Measurements from ENCODE around the gene OTOGL.

The OTOGL gene

DNA sequence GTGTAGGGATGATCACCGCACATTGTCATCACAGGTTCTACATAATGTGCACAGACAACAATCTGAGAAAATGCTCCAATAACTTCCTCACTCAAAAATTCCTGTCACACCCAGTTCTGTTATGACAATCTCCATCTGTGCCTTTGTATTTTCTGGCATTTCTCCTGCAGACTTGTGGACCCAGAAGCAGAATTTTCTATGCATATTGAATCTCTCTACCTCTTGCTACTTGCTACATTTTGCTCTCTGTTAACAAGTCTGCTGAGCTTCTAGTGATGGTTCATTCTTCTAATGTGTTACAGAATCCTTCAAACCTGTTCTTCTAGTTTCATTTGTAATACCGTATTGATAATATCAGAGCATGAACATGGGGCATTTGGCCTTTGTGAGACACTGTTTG is 216.9 kb downstream of the OTOGL start:
- H3K79me2 ChIP-seq (ENCODE audit: low read length), result no peaks in the 10 kb centered on the region
- H3K9me3 ChIP-seq (replicated peaks; ENCODE audit: insufficient read depth, low read length), result no peaks in the 10 kb centered on the region
- no peaks in the 10 kb centered on the region for H4K20me1 ChIP-seq (ENCODE audit: insufficient read depth, low read length)
- no peak for DNase-seq
- H3K36me3 ChIP-seq (replicated peaks; ENCODE audit: insufficient read depth, low read length), result no peaks in the 10 kb centered on the region
- H3K27ac ChIP-seq (ENCODE audit: low read length), result no peak overlapping the region
- H3K9me2 ChIP-seq (replicated peaks; ENCODE audit: insufficient read depth, low read length), result no peaks in the 10 kb centered on the region
- TF ChIP-seq CTCF (IDR thresholded peaks at IDR 0.05; ENCODE audit: low read length), result no peak
- TF ChIP-seq EZH2phosphoT487 (IDR thresholded peaks at IDR 0.05; ENCODE audit: low read length), result no peak
- no peak for TF ChIP-seq EZH2 (optimal IDR thresholded peaks at IDR 0.05; ENCODE audit: low read depth, low read length)
- no peak overlapping the region for H3K4me2 ChIP-seq (ENCODE audit: low read depth, low read length)
- H3K27me3 ChIP-seq (replicated peaks; ENCODE audit: insufficient read depth, low read length), result no peaks in the 10 kb centered on the region
- H3K4me3 ChIP-seq (ENCODE audit: low read length), result no peak overlapping the region
- H3F3A ChIP-seq (ENCODE audit: insufficient read depth, low read length), result no peaks in the 10 kb centered on the region
- H3K9ac ChIP-seq (ENCODE audit: low read length), result no peak overlapping the region
- H2AFZ ChIP-seq (ENCODE audit: low read length), result no peak overlapping the region
- H3K4me1 ChIP-seq (ENCODE audit: low read length), result no peaks in the 10 kb centered on the region

DNA sequence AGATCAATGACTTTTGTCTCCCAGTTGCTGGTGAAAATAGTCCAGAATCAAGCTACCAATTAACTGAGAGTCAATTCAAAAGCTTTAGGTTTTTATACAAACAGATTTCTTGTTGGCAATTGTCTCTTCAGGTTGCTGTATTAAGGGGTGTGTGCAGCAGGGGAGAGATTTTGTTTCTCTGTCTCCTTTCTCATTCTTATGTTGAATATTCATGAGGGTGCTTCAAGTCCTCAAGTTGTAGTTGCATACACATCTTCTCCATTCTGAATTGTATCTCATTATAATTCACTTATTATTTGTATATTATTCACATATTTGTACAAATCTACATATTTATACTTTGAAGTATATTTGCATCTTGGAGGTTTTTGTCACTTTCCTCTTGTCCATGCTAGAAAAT is 218.0 kb downstream of the OTOGL start:
- no peaks in the 10 kb centered on the region for H3K27me3 ChIP-seq (replicated peaks; ENCODE audit: insufficient read depth, low read length)
- no peaks in the 10 kb centered on the region for H3K4me1 ChIP-seq (ENCODE audit: low read length)
- H3K4me3 ChIP-seq (ENCODE audit: low read length), result no peak overlapping the region
- no peaks in the 10 kb centered on the region for H3K36me3 ChIP-seq (replicated peaks; ENCODE audit: insufficient read depth, low read length)
- no peak overlapping the region for H3K4me2 ChIP-seq (ENCODE audit: low read depth, low read length)
- no peaks in the 10 kb centered on the region for H3F3A ChIP-seq (ENCODE audit: insufficient read depth, low read length)
- DNase-seq, result no peak
- no peaks in the 10 kb centered on the region for H3K79me2 ChIP-seq (ENCODE audit: low read length)
- no peak overlapping the region for H2AFZ ChIP-seq (ENCODE audit: low read length)
- no peaks in the 10 kb centered on the region for H3K9me3 ChIP-seq (replicated peaks; ENCODE audit: insufficient read depth, low read length)
- no peaks in the 10 kb centered on the region for H3K9me2 ChIP-seq (replicated peaks; ENCODE audit: insufficient read depth, low read length)
- no peak overlapping the region for H3K9ac ChIP-seq (ENCODE audit: low read length)
- no peaks in the 10 kb centered on the region for H4K20me1 ChIP-seq (ENCODE audit: insufficient read depth, low read length)
- TF ChIP-seq EZH2phosphoT487 (IDR thresholded peaks at IDR 0.05; ENCODE audit: low read length) (no peak), EZH2 (optimal IDR thresholded peaks at IDR 0.05; ENCODE audit: low read depth, low read length) (no peak), CTCF (IDR thresholded peaks at IDR 0.05; ENCODE audit: low read length) (no peak)
- H3K27ac ChIP-seq (ENCODE audit: low read length), result no peak overlapping the region

DNA sequence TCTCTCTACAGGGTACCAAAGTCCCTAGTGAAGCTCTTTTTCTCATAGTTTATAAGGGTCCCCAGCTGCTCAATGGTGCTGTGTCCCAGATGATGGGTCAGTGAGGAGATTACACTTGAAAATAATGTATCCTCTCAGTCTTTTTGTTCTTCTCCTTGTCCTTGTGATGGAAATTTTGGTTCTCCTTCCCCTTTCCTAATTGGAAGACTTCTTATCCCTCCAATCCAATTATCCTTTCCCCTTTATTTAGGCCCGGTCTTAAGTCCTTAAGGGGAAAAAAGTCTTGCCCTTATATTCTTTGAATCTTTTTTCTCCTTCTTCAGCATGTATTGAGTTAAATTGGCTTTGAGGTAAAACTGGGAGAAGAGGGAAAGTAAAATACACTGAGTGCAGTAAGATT is 218.6 kb downstream of the OTOGL start:
- Histone ChIP-seq H3F3A (ENCODE audit: insufficient read depth, low read length) (no peaks in the 10 kb centered on the region), H3K4me3 (ENCODE audit: low read length) (no peak overlapping the region), H3K27me3 (replicated peaks; ENCODE audit: insufficient read depth, low read length) (no peaks in the 10 kb centered on the region), H3K4me2 (ENCODE audit: low read depth, low read length) (no peak overlapping the region), H2AFZ (ENCODE audit: low read length) (no peak overlapping the region), H3K9me3 (replicated peaks; ENCODE audit: insufficient read depth, low read length) (no peaks in the 10 kb centered on the region), H3K9me2 (replicated peaks; ENCODE audit: insufficient read depth, low read length) (no peaks in the 10 kb centered on the region), H3K27ac (ENCODE audit: low read length) (no peak overlapping the region), H3K4me1 (ENCODE audit: low read length) (no peaks in the 10 kb centered on the region), H3K9ac (ENCODE audit: low read length) (no peak overlapping the region), H3K36me3 (replicated peaks; ENCODE audit: insufficient read depth, low read length) (no peaks in the 10 kb centered on the region), H4K20me1 (ENCODE audit: insufficient read depth, low read length) (no peaks in the 10 kb centered on the region), H3K79me2 (ENCODE audit: low read length) (no peaks in the 10 kb centered on the region)
- TF ChIP-seq EZH2 (optimal IDR thresholded peaks at IDR 0.05; ENCODE audit: low read depth, low read length), result no peak
- no peak for TF ChIP-seq EZH2phosphoT487 (IDR thresholded peaks at IDR 0.05; ENCODE audit: low read length)
- no peak for TF ChIP-seq CTCF (IDR thresholded peaks at IDR 0.05; ENCODE audit: low read length)
- DNase-seq, result no peak

All from MM.1S (cell line).